ENCODE measurements around the gene ADAMTS6.

DNA sequence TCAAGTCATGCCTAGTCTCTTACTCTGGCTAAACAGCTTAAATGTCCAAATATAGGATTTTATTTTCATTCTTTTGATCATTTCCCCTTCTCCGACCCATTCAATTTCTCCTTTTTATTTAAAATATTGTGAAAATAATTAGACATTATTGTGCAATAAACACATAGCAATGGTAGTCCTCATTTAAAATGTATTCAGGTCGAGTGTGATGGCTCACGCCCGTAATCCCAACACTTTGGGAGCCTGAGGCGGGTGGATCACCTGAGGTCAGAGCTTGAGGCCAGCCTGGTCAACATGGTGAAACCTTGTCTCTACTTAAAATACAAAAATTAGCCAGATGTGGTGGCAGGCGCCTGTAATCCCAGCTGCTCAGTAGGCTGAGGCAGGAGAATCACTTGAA is 26.7 kb downstream of the ADAMTS6 start:
- TF ChIP-seq, protein P1, sequence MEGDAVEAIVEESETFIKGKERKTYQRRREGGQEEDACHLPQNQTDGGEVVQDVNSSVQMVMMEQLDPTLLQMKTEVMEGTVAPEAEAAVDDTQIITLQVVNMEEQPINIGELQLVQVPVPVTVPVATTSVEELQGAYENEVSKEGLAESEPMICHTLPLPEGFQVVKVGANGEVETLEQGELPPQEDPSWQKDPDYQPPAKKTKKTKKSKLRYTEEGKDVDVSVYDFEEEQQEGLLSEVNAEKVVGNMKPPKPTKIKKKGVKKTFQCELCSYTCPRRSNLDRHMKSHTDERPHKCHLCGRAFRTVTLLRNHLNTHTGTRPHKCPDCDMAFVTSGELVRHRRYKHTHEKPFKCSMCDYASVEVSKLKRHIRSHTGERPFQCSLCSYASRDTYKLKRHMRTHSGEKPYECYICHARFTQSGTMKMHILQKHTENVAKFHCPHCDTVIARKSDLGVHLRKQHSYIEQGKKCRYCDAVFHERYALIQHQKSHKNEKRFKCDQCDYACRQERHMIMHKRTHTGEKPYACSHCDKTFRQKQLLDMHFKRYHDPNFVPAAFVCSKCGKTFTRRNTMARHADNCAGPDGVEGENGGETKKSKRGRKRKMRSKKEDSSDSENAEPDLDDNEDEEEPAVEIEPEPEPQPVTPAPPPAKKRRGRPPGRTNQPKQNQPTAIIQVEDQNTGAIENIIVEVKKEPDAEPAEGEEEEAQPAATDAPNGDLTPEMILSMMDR (IDR thresholded peaks at IDR 0.05 in 4 of 5, conservative IDR thresholded peaks at IDR 0.05 in 1 of 5): no peak
- no peak for TF ChIP-seq POLR2A (IDR thresholded peaks at IDR 0.05)
